Mammary epithelial cell (primary cell): Measurements from ENCODE around the gene DAZAP1.

Source experiments
- EZH2 ChIP-seq: IDR thresholded peaks from 2 replicates; pipeline ENCODE4 v1.6.1; 2012; ENCODE audit warnings: low read length, inconsistent platforms, borderline replicate concordance
- TF ChIP-seq, protein P1 (sequence below), 2 donors: IDR thresholded peaks in 1 of 2; conservative IDR thresholded peaks in 1 of 2; 2 replicates each; pipeline ENCODE4 v1.5.1; 2011 to 2012; ENCODE audit warnings: inconsistent platforms in 2 of 2, low read length in 2 of 2, mild to moderate bottlenecking in 2 of 2, control low read depth in 1 of 2, low read depth in 1 of 2; ENCODE audit not compliant: insufficient read depth in 1 of 2; ENCODE audit errors: extremely low read depth in 1 of 2

DNA sequence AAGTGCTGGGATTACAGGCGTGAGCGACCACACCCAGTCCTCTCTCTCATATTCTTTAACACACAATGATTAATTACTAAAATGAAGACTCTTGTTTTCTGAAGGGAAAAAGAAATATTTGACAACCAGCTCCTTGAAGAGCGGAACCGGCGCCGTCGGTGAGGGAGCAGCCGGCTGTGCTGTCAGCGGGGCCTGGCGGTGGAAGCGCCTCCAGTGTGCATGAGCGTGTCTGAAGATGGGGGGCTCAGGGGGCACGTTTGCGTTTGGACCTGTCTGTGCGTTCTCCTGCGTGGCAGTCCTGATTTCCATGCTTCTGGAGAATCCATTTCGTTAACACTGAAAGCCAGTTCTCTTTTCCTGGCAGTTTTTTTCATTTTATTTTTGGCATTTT lies 31.0 kb upstream of the DAZAP1 start:
- TF ChIP-seq, protein P1, sequence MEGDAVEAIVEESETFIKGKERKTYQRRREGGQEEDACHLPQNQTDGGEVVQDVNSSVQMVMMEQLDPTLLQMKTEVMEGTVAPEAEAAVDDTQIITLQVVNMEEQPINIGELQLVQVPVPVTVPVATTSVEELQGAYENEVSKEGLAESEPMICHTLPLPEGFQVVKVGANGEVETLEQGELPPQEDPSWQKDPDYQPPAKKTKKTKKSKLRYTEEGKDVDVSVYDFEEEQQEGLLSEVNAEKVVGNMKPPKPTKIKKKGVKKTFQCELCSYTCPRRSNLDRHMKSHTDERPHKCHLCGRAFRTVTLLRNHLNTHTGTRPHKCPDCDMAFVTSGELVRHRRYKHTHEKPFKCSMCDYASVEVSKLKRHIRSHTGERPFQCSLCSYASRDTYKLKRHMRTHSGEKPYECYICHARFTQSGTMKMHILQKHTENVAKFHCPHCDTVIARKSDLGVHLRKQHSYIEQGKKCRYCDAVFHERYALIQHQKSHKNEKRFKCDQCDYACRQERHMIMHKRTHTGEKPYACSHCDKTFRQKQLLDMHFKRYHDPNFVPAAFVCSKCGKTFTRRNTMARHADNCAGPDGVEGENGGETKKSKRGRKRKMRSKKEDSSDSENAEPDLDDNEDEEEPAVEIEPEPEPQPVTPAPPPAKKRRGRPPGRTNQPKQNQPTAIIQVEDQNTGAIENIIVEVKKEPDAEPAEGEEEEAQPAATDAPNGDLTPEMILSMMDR (conservative IDR thresholded peaks at IDR 0.05 in 1 of 2, IDR thresholded peaks at IDR 0.05 in 1 of 2; ENCODE audit: extremely low read depth in 1 of 2, insufficient read depth in 1 of 2, low read depth in 1 of 2, low read length in 2 of 2), result no peak
- TF ChIP-seq EZH2, result no peak
